RWPE1 (cell line): ENCODE results near the gene MORC2.

Experiments
- CTCF ChIA-PET: fragments of 350-600 bp; sonication (Branson Sonifier 250); formaldehyde crosslinking; extraction: SDS; loops from one replicate; lab custom pipeline; 2021; lab: Yijun Ruan, JAX
- POLR2A ChIA-PET: fragments of 400-600 bp; formaldehyde crosslinking; extraction: SDS; loops from one replicate; lab custom pipeline; 2020; ENCODE audit warnings: antibody characterized with exemption; ENCODE audit not compliant: low non-redundant PET; lab: Yijun Ruan, JAX
- DNase-seq: peaks from one replicate; pipeline ENCODE4 v3.0.0; 2012; ENCODE audit warnings: low spot score
- H3K27ac ChIP-seq: fragments of 450-650 bp; 2 replicates; pipeline ENCODE4 v1.5.1; 2017
- CTCF ChIP-seq: fragments of 450-650 bp; conservative IDR thresholded peaks from 2 replicates; pipeline ENCODE4 v1.5.1; 2017; ENCODE audit warnings: low read depth, mild to moderate bottlenecking

The MORC2 gene

GRCh38 chr22:30992565-30992964, 24.0 kb upstream of the MORC2 start:
- DNase-seq = no peak
- CTCF ChIA-PET = no interaction called here
- POLR2A ChIA-PET = no interaction called here
- no peak overlapping the region for H3K27ac ChIP-seq
- no peak for TF ChIP-seq CTCF

- no peak overlapping the region for H3K27ac ChIP-seq
- no peak for TF ChIP-seq CTCF
- POLR2A ChIA-PET = no interaction called here
- CTCF ChIA-PET = no interaction called here
- no peak for DNase-seq
These were observed 22.1 kb upstream of the MORC2 start for GRCh38 chr22:30990690-30991089.

GRCh38 chr22:30989474-30989873, 20.9 kb upstream of the MORC2 start:
- no peak for TF ChIP-seq CTCF
- no peak overlapping the region for H3K27ac ChIP-seq
- no peak for DNase-seq
- ChIA-PET POLR2A (no interaction called here), CTCF (no interaction called here)

- TF ChIP-seq CTCF = no peak
- no peak overlapping the region for H3K27ac ChIP-seq
- POLR2A ChIA-PET = no interaction called here
- no peak for DNase-seq
- CTCF ChIA-PET = interaction anchor here (0.7 kb wide), 1 partner anchor 48 kb away, joined by 3 read pairs; no protein-coding TSS in a partner anchor
These were observed 17.1 kb upstream of the MORC2 start for GRCh38 chr22:30985561-30986208.

- ChIA-PET CTCF (interaction anchor here (0.8 kb wide), 1 partner anchor 11 kb away, joined by 3 read pairs; no protein-coding TSS in a partner anchor), POLR2A (no interaction called here)
- DNase-seq = no peak
- no peak for TF ChIP-seq CTCF
- H3K27ac ChIP-seq = no peak overlapping the region
These were observed 15.7 kb upstream of the MORC2 start for GRCh38 chr22:30984317-30984716.

GRCh38 chr22:30982512-30982911, 13.9 kb upstream of the MORC2 start:
- POLR2A ChIA-PET = no interaction called here
- no peak overlapping the region for H3K27ac ChIP-seq
- TF ChIP-seq CTCF = no peak
- CTCF ChIA-PET = no interaction called here
- DNase-seq = no peak
